ENCODE measurements around the gene MRPL43. TPM values are rescaled to one million over a fixed set of nuclear protein-coding genes. Genes with fewer than 3 reads are reported as not detected.
A peak's percentile ranks its signal among the peaks of the same experiment; 100 is the strongest.

The MRPL43 gene
- total RNA-seq, 4 donors from 2014 or later = 54.2 to 89.1 (median 62.7) TPM

GRCh38 chr10:101032637-101033224 lies 45.4 kb upstream of the MRPL43 start:
- Histone ChIP-seq H3K27ac (peak overlapping the region; percentile 98), H3K27me3 (no peaks in the 10 kb centered on the region), H3K4me3 (peak overlapping the region; percentile 87), H3K9me3 (no peaks in the 10 kb centered on the region), H3K36me3 (peaks cover 33% of the 10 kb centered on the region), H3K4me1 (peaks cover 34% of the 10 kb centered on the region)
- TF ChIP-seq POLR2AphosphoS5 (IDR thresholded peaks at IDR 0.05) (no peak), POLR2A (IDR thresholded peaks at IDR 0.05) (peak in 1 of 2 donors; percentile 8)
- 3% methylated on average over 6 of the region's 6 CpGs for WGBS
- DNase-seq (ENCODE audit: low spot score in 2 of 2) = peak in 1 of 2 donors; percentile 84

DNA sequence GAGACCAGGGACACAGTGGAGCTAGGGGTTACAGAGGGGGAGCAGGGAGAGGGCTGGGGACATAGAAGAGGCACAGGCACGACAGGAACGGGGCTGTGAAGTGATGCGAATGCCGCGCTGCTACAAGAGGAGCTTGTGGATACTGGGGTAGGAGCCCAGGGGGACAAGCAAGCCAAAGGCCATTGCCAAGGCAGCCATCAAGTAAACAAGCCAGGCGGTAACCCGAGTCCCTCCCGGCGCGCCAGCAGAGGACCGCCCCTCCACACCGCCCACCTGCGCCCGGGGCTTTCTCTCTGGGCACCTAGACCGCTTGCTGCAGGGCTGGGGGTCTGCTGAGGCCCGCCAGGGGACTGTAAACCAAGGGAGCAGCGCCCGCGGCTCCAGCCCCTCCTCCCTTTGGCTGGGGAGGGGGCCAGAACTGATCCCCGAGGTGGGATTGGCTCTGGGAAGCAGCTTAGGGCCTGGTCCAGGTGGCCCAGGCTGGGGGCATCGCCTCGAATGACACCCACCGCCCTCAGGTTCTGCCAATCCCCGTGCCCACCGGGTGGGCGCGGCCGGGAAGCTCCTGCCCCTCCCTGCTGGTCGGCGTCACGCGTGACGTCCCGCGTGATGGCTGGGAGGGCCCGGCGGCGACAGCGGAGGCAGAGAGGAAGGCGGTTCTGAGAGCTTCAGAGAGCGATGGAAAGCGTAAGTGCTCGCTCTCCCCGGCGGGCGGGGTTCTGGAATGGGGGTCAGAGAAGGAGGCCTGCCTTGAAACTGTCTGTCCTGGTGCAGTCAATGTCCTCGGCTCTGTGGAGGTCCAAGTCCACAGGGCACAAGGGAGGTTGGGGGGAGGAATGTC lies 44.7 kb upstream of the MRPL43 start:
- no peaks in the 10 kb centered on the region for H3K9me3 ChIP-seq
- H3K36me3 ChIP-seq = peaks cover 26% of the 10 kb centered on the region
- DNase-seq (ENCODE audit: low spot score in 2 of 2) = peak; percentile 93 to 95
- H3K27me3 ChIP-seq = no peaks in the 10 kb centered on the region
- H3K4me3 ChIP-seq = peak overlapping the region; percentile 87
- no peak for TF ChIP-seq CTCF (IDR thresholded peaks at IDR 0.05)
- TF ChIP-seq POLR2AphosphoS5 (IDR thresholded peaks at IDR 0.05) = no peak
- peak in 1 of 2 donors; percentile 10 for TF ChIP-seq POLR2A (IDR thresholded peaks at IDR 0.05)
- TF ChIP-seq EP300 (IDR thresholded peaks at IDR 0.05) = no peak
- 0% methylated on average over 21 of the region's 47 CpGs for WGBS
- H3K27ac ChIP-seq = peak overlapping the region; percentile 98
- peaks cover 34% of the 10 kb centered on the region for H3K4me1 ChIP-seq

- no peaks in the 10 kb centered on the region for H3K9me3 ChIP-seq
- DNase-seq (ENCODE audit: low spot score in 2 of 2) = peak; percentile 97
- H3K27ac ChIP-seq = peak within 1 kb of the TSS; percentile 98
- no peaks in the 10 kb centered on the region for H3K27me3 ChIP-seq
- peaks cover 18% of the 10 kb centered on the region for H3K36me3 ChIP-seq
- H3K4me1 ChIP-seq = peaks cover 34% of the 10 kb centered on the region
- H3K4me3 ChIP-seq = peak within 1 kb of the TSS; percentile 87
- TF ChIP-seq POLR2AphosphoS5 (IDR thresholded peaks at IDR 0.05) = no peak
- WGBS = 0% methylated on average over 8 of the region's 38 CpGs
Measured at GRCh38 chr10:101031128-101031795, 44.0 kb upstream of the MRPL43 start, which contains the start of the genes PDZD7 and SFXN3. TSS of gene PDZD7 (minus strand) at chr10:101031129. CDS start at chr10:101030219, 910 bp downstream. TSS of gene SFXN3 (plus strand) at chr10:101031234. CDS start at chr10:101034695, 3,461 bp downstream.

GRCh38 chr10:101030496-101031127 lies 43.3 kb upstream of the MRPL43 start:
- peak overlapping the region; percentile 87 for H3K4me3 ChIP-seq
- H3K27me3 ChIP-seq = no peaks in the 10 kb centered on the region
- DNase-seq (ENCODE audit: low spot score in 2 of 2) = no peak
- WGBS = 23% methylated on average over 12 of the region's 25 CpGs
- H3K27ac ChIP-seq = peak overlapping the region; percentile 98
- peaks cover 12% of the 10 kb centered on the region for H3K36me3 ChIP-seq
- TF ChIP-seq CTCF (IDR thresholded peaks at IDR 0.05) = no peak
- TF ChIP-seq POLR2A (IDR thresholded peaks at IDR 0.05) = no peak
- no peak for TF ChIP-seq EP300 (IDR thresholded peaks at IDR 0.05)
- no peak for TF ChIP-seq POLR2AphosphoS5 (IDR thresholded peaks at IDR 0.05)
- H3K4me1 ChIP-seq = peaks cover 34% of the 10 kb centered on the region
- no peaks in the 10 kb centered on the region for H3K9me3 ChIP-seq

DNA sequence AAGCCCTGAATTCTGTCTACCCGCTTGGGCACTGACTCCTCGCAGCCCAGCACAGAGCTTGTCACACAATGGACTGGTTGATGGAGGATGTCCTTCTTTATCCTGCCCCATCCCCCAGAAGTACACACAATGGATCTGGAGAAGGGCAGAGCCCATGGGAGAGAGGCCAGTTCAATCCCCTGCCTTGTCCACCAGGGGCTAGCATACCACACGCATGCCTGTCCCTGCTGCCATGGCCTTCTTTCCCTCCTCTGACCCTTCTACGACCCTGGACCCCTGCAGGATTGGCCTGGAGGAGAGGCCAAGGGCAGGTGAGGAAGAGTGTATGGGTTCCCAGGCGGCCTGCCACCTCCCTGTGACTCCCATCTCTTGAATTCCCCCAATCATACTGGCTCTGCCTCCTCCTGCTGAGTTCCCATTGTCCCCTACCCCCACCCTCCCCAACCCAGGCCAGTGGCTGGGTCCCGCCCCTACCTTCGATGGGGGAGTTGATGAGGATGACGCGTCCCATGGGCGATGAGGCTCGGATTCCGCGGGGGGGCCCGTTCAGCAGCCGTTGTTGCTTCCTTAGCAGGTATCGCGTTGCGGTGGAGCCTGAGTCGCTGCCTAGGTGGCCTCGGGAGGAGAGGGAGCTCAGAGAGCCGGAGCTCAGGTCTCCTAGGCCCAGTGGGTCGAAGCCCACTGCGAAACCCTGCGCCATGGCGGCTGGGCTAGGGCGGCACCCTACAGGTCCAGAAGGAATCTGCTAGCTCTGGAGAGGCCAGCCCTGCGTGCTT lies 42.4 kb upstream of the MRPL43 start:
- H3K9me3 ChIP-seq = no peaks in the 10 kb centered on the region
- no peak overlapping the region for H3K27ac ChIP-seq
- peaks cover 34% of the 10 kb centered on the region for H3K4me1 ChIP-seq
- no peak for DNase-seq (ENCODE audit: low spot score in 2 of 2)
- TF ChIP-seq POLR2A (IDR thresholded peaks at IDR 0.05) = no peak
- no peak overlapping the region for H3K4me3 ChIP-seq
- 75% methylated on average over 9 of the region's 27 CpGs for WGBS
- no peaks in the 10 kb centered on the region for H3K27me3 ChIP-seq
- H3K36me3 ChIP-seq = peaks cover 3% of the 10 kb centered on the region

All from suprapubic skin (tissue), 4 donors.